Measurements from ENCODE around the gene RASA1. TPM values are rescaled to one million over a fixed set of nuclear protein-coding genes. Genes with fewer than 3 reads are reported as not detected.
A peak's percentile ranks its signal among the peaks of the same experiment; 100 is the strongest.

The RASA1 gene
- total RNA-seq, 1 experiment from 2014 or later: 29.0 TPM

GRCh38 chr5:87412630-87413342 lies 145.1 kb downstream of the RASA1 start, which contains the start of gene CCNH:
TSS of gene CCNH (minus strand) at chr5:87412930. CDS start at chr5:87412794, 136 bp downstream.
- BruUV-seq (replicated peaks): no TSS peak
- in situ Hi-C loops (cut with HindIII; ENCODE audit: low pct_unique_long_range_greater_than_20kb, low sequenced_read_pairs): no loop called here
- TF ChIP-seq REST (IDR thresholded peaks at IDR 0.05; ENCODE audit: insufficient read depth in 1 of 2, low read depth in 2 of 2, low read length in 1 of 2) (no peak), TCF7L2 (IDR thresholded peaks at IDR 0.05; ENCODE audit: low read depth, low read length) (no peak; the same call in 1 of the 2 replicates), SIN3A (IDR thresholded peaks at IDR 0.05; ENCODE audit: borderline replicate concordance, insufficient read depth, low read depth, low read length) (peak; percentile 78), POLR2AphosphoS5 (IDR thresholded peaks at IDR 0.05; ENCODE audit: low read depth, low read length) (peak; percentile 75), CTCF (IDR thresholded peaks at IDR 0.05) (no peak)
- Histone ChIP-seq H3K9me3 (ENCODE audit: control insufficient read depth, insufficient read depth, low read depth, low read length) (no peaks in the 10 kb centered on the region), H3K27me3 (ENCODE audit: control insufficient read depth, insufficient read depth, low read length) (no peaks in the 10 kb centered on the region), H3K4me1 (ENCODE audit: control insufficient read depth, insufficient read depth, low read length) (peaks cover 12% of the 10 kb centered on the region; the same call in 1 of the 2 replicates), H3K4me3 (ENCODE audit: low read depth in 2 of 2, low read length in 2 of 2) (peak within 1 kb of the TSS; percentile 82 to 94), H3K36me3 (ENCODE audit: control insufficient read depth, insufficient read depth, low read length) (peaks cover 31% of the 10 kb centered on the region), H3K27ac (ENCODE audit: low read length) (peak within 1 kb of the TSS; percentile 97)
- ATAC-seq (peak; percentile 99), DNase-seq (ENCODE audit: low read depth, low spot score) (peak; percentile 94)
- ChIA-PET POLR2A (interaction anchor here (0.6 kb wide), 1 partner anchor 13 kb away, joined by 4 read pairs; no protein-coding TSS in a partner anchor), CTCF (no interaction called here)
- intact Hi-C loops (cut with micrococcal nuclease; ENCODE audit: unreplicated experiment): no loop called here

GRCh38 chr5:87413343-87413645 lies 145.6 kb downstream of the RASA1 start:
- POLR2A ChIA-PET: interaction anchor here (0.6 kb wide), 1 partner anchor 13 kb away, joined by 4 read pairs; no protein-coding TSS in a partner anchor
- TF ChIP-seq TCF7L2 (IDR thresholded peaks at IDR 0.05; ENCODE audit: low read depth, low read length): no peak
- Histone ChIP-seq H3K27me3 (ENCODE audit: control insufficient read depth, insufficient read depth, low read length) (no peaks in the 10 kb centered on the region), H3K27ac (ENCODE audit: low read length) (peak overlapping the region; percentile 87), H3K4me3 (ENCODE audit: low read depth in 2 of 2, low read length in 2 of 2) (peak overlapping the region; percentile 82 to 94), H3K4me1 (ENCODE audit: control insufficient read depth, insufficient read depth, low read length) (peaks cover 12% of the 10 kb centered on the region; the same call in 1 of the 2 replicates), H3K36me3 (ENCODE audit: control insufficient read depth, insufficient read depth, low read length) (peaks cover 25% of the 10 kb centered on the region), H3K9me3 (ENCODE audit: control insufficient read depth, insufficient read depth, low read depth, low read length) (no peaks in the 10 kb centered on the region)
- ATAC-seq: no peak
- in situ Hi-C loops (cut with HindIII; ENCODE audit: low pct_unique_long_range_greater_than_20kb, low sequenced_read_pairs) (no loop called here), intact Hi-C loops (cut with micrococcal nuclease; ENCODE audit: unreplicated experiment) (no loop called here)
- TSS peak; percentile 93 for BruUV-seq (replicated peaks)
- no peak for DNase-seq (ENCODE audit: low read depth, low spot score)
- CTCF ChIA-PET: no interaction called here

GRCh38 chr5:87418506-87418905 lies 150.8 kb downstream of the RASA1 start:
- in situ Hi-C loops (cut with HindIII; ENCODE audit: low pct_unique_long_range_greater_than_20kb, low sequenced_read_pairs): no loop called here

More at GRCh38 chr5:87418506-87418905, 150.8 kb downstream of the RASA1 start:
- no peaks in the 10 kb centered on the region for H3K27me3 ChIP-seq (ENCODE audit: control insufficient read depth, insufficient read depth, low read length)
- CTCF ChIA-PET: no interaction called here
- ATAC-seq: no peak
- no peaks in the 10 kb centered on the region for H3K4me1 ChIP-seq (ENCODE audit: control insufficient read depth, insufficient read depth, low read length)
- intact Hi-C loops (cut with micrococcal nuclease; ENCODE audit: unreplicated experiment): no loop called here
- no peak for TF ChIP-seq POLR2AphosphoS5 (IDR thresholded peaks at IDR 0.05; ENCODE audit: low read depth, low read length)
- DNase-seq (ENCODE audit: low read depth, low spot score): no peak
- no TSS peak for BruUV-seq (replicated peaks)
- H3K27ac ChIP-seq (ENCODE audit: low read length): no peak overlapping the region
- H3K9me3 ChIP-seq (ENCODE audit: control insufficient read depth, insufficient read depth, low read depth, low read length): no peaks in the 10 kb centered on the region
- H3K36me3 ChIP-seq (ENCODE audit: control insufficient read depth, insufficient read depth, low read length): no peaks in the 10 kb centered on the region
- POLR2A ChIA-PET: no interaction called here
- H3K4me3 ChIP-seq (ENCODE audit: low read depth in 2 of 2, low read length in 2 of 2): no peak overlapping the region
